Keratinocyte (primary cell): ENCODE results near the gene TCERG1. TPM values are rescaled to one million over a fixed set of nuclear protein-coding genes. Genes with fewer than 3 reads are reported as not detected.

Source experiments
- DNase-seq: peaks from one replicate; pipeline ENCODE4 v3.0.0-alpha.2; 2011; ENCODE audit warnings: low read depth, missing footprints, low spot score
- FAIRE-seq: peaks from 2 replicates; lab custom pipeline; 2011; peaks lifted over from hg19 to GRCh38; lab: Jason Lieb, UNC
- H2AFZ ChIP-seq: 2 replicates; pipeline ENCODE4 v1.6.0; 2012; ENCODE audit warnings: low read length, control low read depth, inconsistent platforms; ENCODE audit not compliant: control insufficient read depth
- H3K27ac ChIP-seq: 2 replicates; pipeline ENCODE4 v1.5.1; 2011; ENCODE audit warnings: low read length; ENCODE audit not compliant: control insufficient read depth, insufficient read depth
- H3K27me3 ChIP-seq: 3 replicates; pipeline ENCODE4 v1.6.0; 2011; ENCODE audit warnings: low read length; ENCODE audit not compliant: control insufficient read depth, insufficient read depth; ENCODE audit errors: extremely low read depth
- H3K36me3 ChIP-seq, 2 experiments: 2 replicates in 1 of 2; 3 replicates in 1 of 2; pipeline ENCODE4 v1.5.1; 2011; ENCODE audit warnings: low read length in 2 of 2, mild to moderate bottlenecking in 1 of 2; ENCODE audit not compliant: control insufficient read depth in 2 of 2, insufficient read depth in 2 of 2; ENCODE audit errors: extremely low read depth in 1 of 2
- H3K4me1 ChIP-seq: 3 replicates; pipeline ENCODE4 v1.5.1; 2011; ENCODE audit warnings: low read length; ENCODE audit not compliant: control insufficient read depth, insufficient read depth; ENCODE audit errors: extremely low read depth
- H3K4me2 ChIP-seq: 3 replicates; pipeline ENCODE4 v1.6.0; 2011; ENCODE audit warnings: low read depth, low read length; ENCODE audit not compliant: control insufficient read depth, insufficient read depth; ENCODE audit errors: extremely low read depth
- H3K4me3 ChIP-seq, 3 experiments: fragments of 200-600 bp in 1 of 3; sonication (generic) in 1 of 3; 2 replicates in 2 of 3; 3 replicates in 1 of 3; pipeline ENCODE4 v1.5.1; 2011 to 2016; ENCODE audit warnings: low read length in 3 of 3, mild to moderate bottlenecking in 3 of 3, control low read depth in 2 of 3, inconsistent platforms in 1 of 3, low read depth in 1 of 3, mixed read lengths in 1 of 3, mixed run types in 1 of 3, moderate library complexity in 1 of 3; ENCODE audit not compliant: control insufficient read depth in 2 of 3, insufficient read depth in 2 of 3; ENCODE audit errors: extremely low read depth in 1 of 3
- H3K79me2 ChIP-seq: 2 replicates; pipeline ENCODE4 v1.6.0; 2012; ENCODE audit warnings: low read length; ENCODE audit not compliant: control insufficient read depth, insufficient read depth
- H3K9ac ChIP-seq: 3 replicates; pipeline ENCODE4 v1.6.0; 2011; ENCODE audit warnings: low read length; ENCODE audit not compliant: control insufficient read depth, insufficient read depth; ENCODE audit errors: extremely low read depth
- H3K9me1 ChIP-seq: 3 replicates; pipeline ENCODE4 v1.6.0; 2011; ENCODE audit warnings: low read length; ENCODE audit not compliant: control insufficient read depth, insufficient read depth; ENCODE audit errors: extremely low read depth
- H3K9me3 ChIP-seq: 2 replicates; pipeline ENCODE4 v1.5.1; 2012; ENCODE audit warnings: low read depth, low read length; ENCODE audit not compliant: control insufficient read depth
- H4K20me1 ChIP-seq: 3 replicates; pipeline ENCODE4 v1.6.0; 2011; ENCODE audit warnings: low read length; ENCODE audit not compliant: control insufficient read depth, insufficient read depth; ENCODE audit errors: extremely low read depth
- CTCF ChIP-seq, 3 experiments: IDR thresholded peaks in 1 of 3; conservative IDR thresholded peaks in 1 of 3; optimal IDR thresholded peaks in 1 of 3; 2 replicates in 2 of 3; 3 replicates in 1 of 3; pipeline versions ENCODE3 to v1.5.1; 2011; ENCODE audit warnings: low read length in 3 of 3, mild to moderate bottlenecking in 3 of 3, moderate library complexity in 2 of 3, control low read depth in 1 of 3, inconsistent platforms in 1 of 3; ENCODE audit not compliant: insufficient read depth in 2 of 3; ENCODE audit errors: extremely low read depth in 1 of 3
- EZH2 ChIP-seq: IDR thresholded peaks from one replicate; pipeline ENCODE4 v1.6.1; 2012; ENCODE audit warnings: inconsistent platforms, mild to moderate bottlenecking, low read length, moderate library complexity
- dilution Hi-C: fragments of 300-500 bp; cut with MboI; formaldehyde crosslinking; loops from one replicate; pipeline ENCODE4 v1.7.0; 2020; ENCODE audit warnings: low sequenced_read_pairs; ENCODE audit not compliant: extremely low pct_ligation_motif_present
- polyA plus RNA-seq, 5 experiments: library from polyadenylated mRNA; depleted of rRNA in 3 of 5; stranded (reverse) in 3 of 5; stranded (forward) in 1 of 5; unstranded in 1 of 5; fragments of >200 nt; gene quantifications; 1 replicate in 1 of 5; 2 replicates in 3 of 5; 3 replicates in 1 of 5; pipeline versions ENCODE4 v1.2.1 to v1.2.3, GENCODE V29; 2011 to 2012; ENCODE audit warnings: missing spikeins in 2 of 5, low read depth in 1 of 5, low replicate concordance in 1 of 5

TCERG1 gene
- polyA plus RNA-seq, 1 donor (not counting 4 experiments of a cell fraction or from before 2014, with no cell fraction given) = 71.6 TPM

GRCh38 chr5:146441896-146442295 is 5.2 kb upstream of the TCERG1 start:
- H3K36me3 ChIP-seq = no peaks in the 10 kb centered on the region

GRCh38 chr5:146447734-146448380 is 724 bp downstream of the TCERG1 start:
- Histone ChIP-seq H3K27ac (peak overlapping the region; percentile 99), H3K27me3 (no peaks in the 10 kb centered on the region), H3K9me1 (peaks cover 4% of the 10 kb centered on the region), H2AFZ (peak overlapping the region; percentile 93), H3K9me3 (no peaks in the 10 kb centered on the region), H3K9ac (peak overlapping the region; percentile 100), H3K4me2 (peak overlapping the region; percentile 85), H3K4me1 (peaks cover 11% of the 10 kb centered on the region), H3K36me3 (no peaks in the 10 kb centered on the region), H3K79me2 (peaks cover 57% of the 10 kb centered on the region), H4K20me1 (peaks cover 18% of the 10 kb centered on the region), H3K4me3 (peak overlapping the region; percentile 85 to 95 (median 93))
- DNase-seq = no peak
- FAIRE-seq = peak; percentile 13
- TF ChIP-seq EZH2 (no peak), CTCF (optimal IDR thresholded peaks at IDR 0.05 in 1 of 3, IDR thresholded peaks at IDR 0.05 in 1 of 3, conservative IDR thresholded peaks at IDR 0.05 in 1 of 3; ENCODE audit: extremely low read depth in 1 of 3, insufficient read depth in 2 of 3, low read length in 3 of 3) (no peak)
- dilution Hi-C loops = no loop called here

More at GRCh38 chr5:146441896-146442295, 5.2 kb upstream of the TCERG1 start:
- no peaks in the 10 kb centered on the region for H4K20me1 ChIP-seq
- FAIRE-seq (peak; percentile 89), DNase-seq (no peak)
- H3K4me1 ChIP-seq = peaks cover 18% of the 10 kb centered on the region
- no peak overlapping the region for H3K27ac ChIP-seq
- H3K9me3 ChIP-seq = no peaks in the 10 kb centered on the region
- no peaks in the 10 kb centered on the region for H3K9me1 ChIP-seq
- no peak overlapping the region for H3K9ac ChIP-seq
- H3K4me3 ChIP-seq = no peak overlapping the region
- no peak for TF ChIP-seq EZH2
- TF ChIP-seq CTCF (optimal IDR thresholded peaks at IDR 0.05 in 1 of 3, IDR thresholded peaks at IDR 0.05 in 1 of 3, conservative IDR thresholded peaks at IDR 0.05 in 1 of 3; ENCODE audit: extremely low read depth in 1 of 3, insufficient read depth in 2 of 3, low read length in 3 of 3) = no peak
- no peak overlapping the region for H2AFZ ChIP-seq
- dilution Hi-C loops = no loop called here
- H3K79me2 ChIP-seq = no peaks in the 10 kb centered on the region
- no peaks in the 10 kb centered on the region for H3K27me3 ChIP-seq
- peak overlapping the region; percentile 41 for H3K4me2 ChIP-seq
